SHP77 (cell line): ENCODE data around the gene ITIH3.

Experiments
- DNase-seq, 2 experiments: peaks; one replicate each; lab custom pipeline; 2025; lab: John Stamatoyannopoulos, UW

ITIH3 gene

GRCh38 chr3:52779011-52779836, 15.4 kb upstream of the ITIH3 start:
- DNase-seq = no peak

GRCh38 chr3:52779837-52780585, 14.6 kb upstream of the ITIH3 start:
- DNase-seq = no peak

GRCh38 chr3:52781741-52782140, 12.9 kb upstream of the ITIH3 start:
- DNase-seq = no peak

GRCh38 chr3:52782412-52783210, 12.0 kb upstream of the ITIH3 start:
- no peak for DNase-seq

- DNase-seq = no peak
Measured at GRCh38 chr3:52783211-52783555, 11.4 kb upstream of the ITIH3 start.

- DNase-seq = no peak
Measured at GRCh38 chr3:52784021-52784621, 10.5 kb upstream of the ITIH3 start.

GRCh38 chr3:52784931-52785590, 9.5 kb upstream of the ITIH3 start:
- DNase-seq = no peak

- DNase-seq = no peak
Measured at GRCh38 chr3:52786330-52787215, 8.0 kb upstream of the ITIH3 start.

GRCh38 chr3:52787246-52787645, 7.3 kb upstream of the ITIH3 start:
- no peak for DNase-seq

- DNase-seq = no peak
Measured at GRCh38 chr3:52787672-52788625, 6.6 kb upstream of the ITIH3 start.

GRCh38 chr3:52788890-52789745, 5.5 kb upstream of the ITIH3 start:
- no peak for DNase-seq

GRCh38 chr3:52789746-52790040, 4.9 kb upstream of the ITIH3 start:
- DNase-seq = no peak

- no peak for DNase-seq
Measured at GRCh38 chr3:52790337-52790736, 4.3 kb upstream of the ITIH3 start.

GRCh38 chr3:52790741-52791140, 3.9 kb upstream of the ITIH3 start:
- DNase-seq = no peak

GRCh38 chr3:52791366-52791765, 3.2 kb upstream of the ITIH3 start:
- DNase-seq = no peak

GRCh38 chr3:52791928-52792327, 2.7 kb upstream of the ITIH3 start:
- no peak for DNase-seq

- DNase-seq = no peak
Measured at GRCh38 chr3:52792413-52792812, 2.2 kb upstream of the ITIH3 start.

GRCh38 chr3:52792961-52793695, 1.5 kb upstream of the ITIH3 start:
- DNase-seq = peak in 1 of 2 experiments; percentile 30
